Measurements from ENCODE around the gene ADD3. TPM values are rescaled to one million over a fixed set of nuclear protein-coding genes. Genes with fewer than 3 reads are reported as not detected.
A peak's percentile ranks its signal among the peaks of the same experiment; 100 is the strongest.

The ADD3 gene
- total RNA-seq, 2 experiments from 2014 or later, result 44.0 to 52.5 TPM

DNA sequence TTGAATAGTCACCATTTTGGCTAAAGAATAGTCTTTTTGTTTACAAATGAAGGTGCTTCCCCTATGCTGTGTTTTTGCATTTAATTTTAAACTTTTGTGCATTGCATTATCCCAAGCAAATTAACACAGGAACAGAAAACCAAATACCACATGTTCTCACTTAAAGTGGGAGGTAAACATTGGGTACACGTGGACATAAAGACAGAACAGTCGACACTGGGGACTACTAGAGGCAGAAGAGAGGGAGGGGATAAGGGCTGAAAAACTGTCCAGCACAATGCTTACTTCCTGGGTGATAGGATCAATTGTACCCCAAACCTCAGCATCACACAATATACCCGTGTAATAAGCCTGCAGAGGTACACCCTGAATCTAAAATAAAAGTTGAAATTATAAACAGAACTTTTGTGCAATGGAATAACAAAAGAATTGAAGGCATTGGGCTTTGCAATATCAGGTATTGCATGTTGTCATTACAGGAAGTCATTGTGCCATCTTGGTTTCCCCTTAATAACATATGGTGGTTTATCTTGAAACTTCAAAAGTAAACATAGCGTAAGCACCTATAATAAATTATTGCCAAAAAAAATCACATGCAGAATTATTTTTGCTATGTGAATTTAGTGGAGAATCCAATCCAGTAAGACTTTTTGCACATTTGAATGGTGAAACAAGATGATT lies 16.1 kb downstream of the ADD3 start:
- Mint-ChIP-seq H3K36me3 (peaks cover 6% of the 10 kb centered on the region), H3K9me3 (peaks cover 2% of the 10 kb centered on the region), H3K4me3 (no peak overlapping the region), H3K4me1 (peaks cover 50% of the 10 kb centered on the region), H3K27ac (no peak overlapping the region), H3K27me3 (no peaks in the 10 kb centered on the region)
- DNase-seq, result no peak

DNA sequence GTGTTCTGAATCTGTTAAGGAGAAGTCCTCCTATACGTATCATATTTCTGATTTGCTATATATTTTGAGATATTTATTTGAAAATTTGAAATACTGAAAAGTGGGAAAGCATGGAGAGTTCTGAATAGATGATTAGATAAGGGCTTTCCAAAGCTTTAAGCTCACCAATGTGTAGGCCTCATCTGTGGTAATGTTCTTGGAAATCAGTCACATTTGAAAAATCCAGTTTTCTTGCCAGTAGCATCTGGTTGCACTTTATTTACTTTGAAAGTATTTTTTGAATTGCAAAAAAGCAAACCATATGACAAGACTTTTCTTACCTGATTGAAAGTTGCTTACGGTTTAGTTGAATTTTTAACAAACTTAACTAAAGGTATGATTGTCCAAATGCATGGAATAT lies 21.7 kb downstream of the ADD3 start:
- no peaks in the 10 kb centered on the region for H3K9me3 Mint-ChIP-seq

DNA sequence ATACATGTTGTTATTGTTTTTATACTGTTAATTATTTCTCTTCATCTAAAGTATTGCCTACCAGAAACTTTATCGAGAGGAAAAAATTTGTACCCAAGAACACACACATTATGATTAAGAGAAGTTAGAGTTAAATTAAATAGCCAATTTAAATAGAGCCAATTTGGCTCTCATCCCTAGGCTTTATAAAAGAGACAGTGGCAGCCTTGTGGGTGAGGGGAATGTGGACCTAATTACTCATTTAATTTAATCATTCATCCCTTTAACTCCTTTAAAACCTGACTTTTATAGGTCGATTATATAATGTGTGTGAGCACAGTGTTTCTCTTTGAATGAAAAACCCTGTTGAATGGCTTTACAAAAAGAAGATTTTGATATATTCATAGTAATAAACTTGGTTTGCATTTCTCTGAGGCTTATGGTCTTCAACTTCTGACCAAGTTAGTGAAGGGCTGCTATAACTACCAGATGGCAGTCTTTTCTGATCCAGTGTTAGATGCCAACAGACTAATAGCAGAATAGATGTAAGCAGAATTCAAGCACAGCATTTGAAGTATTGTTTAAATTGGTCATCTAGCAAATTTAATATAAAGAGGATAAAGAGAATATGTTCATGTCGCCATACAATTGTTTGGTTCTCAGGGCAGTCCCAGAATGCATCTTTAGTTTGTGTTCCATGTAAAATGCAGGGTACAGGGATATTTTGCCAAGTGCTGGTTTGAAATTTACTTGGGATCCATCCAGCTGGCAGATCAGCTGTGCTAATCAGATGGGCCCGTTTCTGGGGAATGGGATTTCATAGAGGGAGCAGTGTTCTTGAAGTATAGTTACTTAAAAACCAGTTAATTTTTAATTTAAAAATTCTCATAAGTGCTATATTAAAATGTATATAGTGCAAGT lies 25.3 kb downstream of the ADD3 start:
- H3K9me3 Mint-ChIP-seq, result peaks cover 2% of the 10 kb centered on the region
- H3K36me3 Mint-ChIP-seq, result peaks cover 17% of the 10 kb centered on the region
- peaks cover 63% of the 10 kb centered on the region for H3K4me1 Mint-ChIP-seq
- no peaks in the 10 kb centered on the region for H3K27me3 Mint-ChIP-seq
- no peak overlapping the region for H3K27ac Mint-ChIP-seq
- no peak for DNase-seq
- H3K4me3 Mint-ChIP-seq, result no peak overlapping the region

More for the DNA sequence above, 21.7 kb downstream of the ADD3 start:
- DNase-seq, result no peak
- Mint-ChIP-seq H3K27me3 (no peaks in the 10 kb centered on the region), H3K27ac (no peak overlapping the region), H3K4me3 (no peak overlapping the region), H3K36me3 (peaks cover 4% of the 10 kb centered on the region), H3K4me1 (peaks cover 56% of the 10 kb centered on the region)

DNA sequence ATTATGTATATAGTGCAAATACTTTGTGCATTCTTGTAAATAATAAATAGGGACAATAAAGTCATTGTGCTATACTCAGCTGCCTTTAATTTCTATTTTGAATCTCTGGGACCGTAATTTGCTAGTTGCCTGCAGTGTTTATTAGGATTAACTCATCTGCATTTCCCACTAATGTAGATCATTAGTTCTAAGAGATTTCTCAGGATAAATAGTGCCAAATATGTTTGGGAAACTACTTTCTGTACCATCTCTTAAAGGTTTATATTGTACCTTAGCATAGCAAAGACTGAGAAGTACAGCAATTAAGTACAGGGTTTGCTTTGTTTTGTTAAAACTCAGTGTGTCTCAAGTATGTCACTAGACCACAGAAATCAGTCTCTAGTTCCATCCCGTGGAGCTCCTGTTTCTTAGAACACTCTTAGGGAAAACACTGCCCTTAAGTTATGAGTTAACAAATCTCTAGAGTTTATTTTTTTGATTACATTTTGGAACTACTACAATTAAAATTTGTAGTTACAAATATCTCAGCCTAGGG lies 26.0 kb downstream of the ADD3 start:
- peaks cover 64% of the 10 kb centered on the region for H3K4me1 Mint-ChIP-seq
- H3K27me3 Mint-ChIP-seq, result no peaks in the 10 kb centered on the region
- H3K4me3 Mint-ChIP-seq, result no peak overlapping the region
- peaks cover 2% of the 10 kb centered on the region for H3K9me3 Mint-ChIP-seq
- peaks cover 17% of the 10 kb centered on the region for H3K36me3 Mint-ChIP-seq
- H3K27ac Mint-ChIP-seq, result no peak overlapping the region
- no peak for DNase-seq

DNA sequence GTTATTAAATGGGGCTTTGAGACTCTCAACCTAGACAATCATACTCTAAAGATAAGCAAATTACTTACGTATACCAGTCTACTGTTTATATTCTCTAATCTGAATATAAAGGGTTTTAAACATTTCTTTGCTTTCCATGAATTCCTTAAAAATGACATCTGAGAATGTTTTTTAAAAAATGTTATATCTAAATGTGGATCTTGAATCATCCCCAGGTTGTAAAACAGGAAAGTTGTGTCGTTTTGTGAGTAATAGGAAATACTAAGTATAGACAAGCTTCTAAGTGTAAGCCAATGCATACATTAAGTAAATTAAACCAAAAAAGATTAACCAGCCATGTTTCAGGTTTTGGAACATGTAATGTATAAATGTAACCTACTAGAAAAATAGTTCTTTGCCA lies 26.8 kb downstream of the ADD3 start:
- no peak overlapping the region for H3K4me3 Mint-ChIP-seq
- no peaks in the 10 kb centered on the region for H3K27me3 Mint-ChIP-seq
- no peak for DNase-seq
- peaks cover 2% of the 10 kb centered on the region for H3K9me3 Mint-ChIP-seq
- peaks cover 17% of the 10 kb centered on the region for H3K36me3 Mint-ChIP-seq
- H3K4me1 Mint-ChIP-seq, result peaks cover 70% of the 10 kb centered on the region
- no peak overlapping the region for H3K27ac Mint-ChIP-seq

DNA sequence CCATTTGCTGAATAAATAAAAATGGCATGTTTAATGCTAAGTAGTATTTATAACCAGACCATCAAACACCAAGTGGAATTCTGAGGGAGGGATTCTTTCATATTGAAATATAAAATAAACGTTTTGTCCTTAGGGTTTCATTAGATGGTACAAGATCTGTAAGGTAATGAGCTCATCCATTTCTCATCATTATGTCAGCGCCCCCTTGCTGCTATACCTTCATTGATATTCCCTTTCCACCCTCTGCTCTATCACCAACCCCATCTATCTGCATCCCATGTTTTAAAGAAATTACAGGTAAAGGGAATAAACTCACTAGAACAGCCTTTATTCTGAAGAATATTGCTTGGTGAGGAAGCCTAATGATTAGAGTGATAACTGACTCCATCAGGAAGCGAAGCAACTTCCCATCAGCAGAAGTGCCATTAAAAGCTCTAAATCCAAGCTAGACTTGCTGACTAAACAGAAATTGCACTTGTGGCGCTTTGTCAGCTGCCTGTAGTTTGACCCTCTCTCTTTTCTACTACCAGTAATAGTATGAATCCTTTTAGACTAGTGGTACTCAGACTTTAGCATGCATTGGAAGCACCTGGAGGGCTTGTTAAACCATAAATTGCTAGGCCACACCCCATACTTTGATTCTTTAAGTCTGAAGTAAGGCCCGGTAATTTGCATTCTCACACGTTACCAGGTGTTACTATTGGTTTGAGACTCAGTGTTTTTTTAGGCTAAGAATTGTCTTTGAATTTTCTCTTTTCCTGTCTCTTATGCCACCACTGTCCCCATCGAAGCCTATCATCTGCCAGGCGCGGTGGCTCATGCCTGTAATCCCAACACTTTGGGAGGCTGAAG lies 27.5 kb downstream of the ADD3 start:
- peak; percentile 24 for DNase-seq
- no peak overlapping the region for H3K4me3 Mint-ChIP-seq
- peaks cover 17% of the 10 kb centered on the region for H3K36me3 Mint-ChIP-seq
- H3K4me1 Mint-ChIP-seq, result peaks cover 75% of the 10 kb centered on the region
- no peaks in the 10 kb centered on the region for H3K27me3 Mint-ChIP-seq
- H3K27ac Mint-ChIP-seq, result peak overlapping the region; percentile 64
- H3K9me3 Mint-ChIP-seq, result peaks cover 2% of the 10 kb centered on the region

DNA sequence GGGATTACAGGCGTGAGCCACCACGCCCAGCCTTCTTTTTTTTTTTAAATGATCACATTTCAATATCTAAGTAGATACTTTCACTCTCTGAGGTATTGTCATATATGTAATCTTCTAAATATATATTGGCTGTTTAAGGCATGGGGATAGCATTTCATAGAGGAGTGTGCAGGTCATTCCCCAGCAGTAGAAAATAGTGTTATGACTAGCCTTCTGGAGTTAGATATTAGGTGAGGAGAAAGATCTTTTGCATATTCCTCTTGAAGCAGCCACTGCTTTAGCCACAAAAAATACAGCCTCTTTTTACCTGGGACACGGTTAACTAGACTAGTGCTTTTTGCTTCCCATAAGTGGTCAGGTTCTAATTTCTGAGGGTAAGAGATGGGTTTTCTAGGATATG lies 28.9 kb downstream of the ADD3 start:
- Mint-ChIP-seq H3K36me3 (peaks cover 17% of the 10 kb centered on the region), H3K4me3 (no peak overlapping the region), H3K9me3 (peaks cover 2% of the 10 kb centered on the region), H3K27ac (peak overlapping the region; percentile 42), H3K27me3 (no peaks in the 10 kb centered on the region), H3K4me1 (peaks cover 76% of the 10 kb centered on the region)
- no peak for DNase-seq

DNA sequence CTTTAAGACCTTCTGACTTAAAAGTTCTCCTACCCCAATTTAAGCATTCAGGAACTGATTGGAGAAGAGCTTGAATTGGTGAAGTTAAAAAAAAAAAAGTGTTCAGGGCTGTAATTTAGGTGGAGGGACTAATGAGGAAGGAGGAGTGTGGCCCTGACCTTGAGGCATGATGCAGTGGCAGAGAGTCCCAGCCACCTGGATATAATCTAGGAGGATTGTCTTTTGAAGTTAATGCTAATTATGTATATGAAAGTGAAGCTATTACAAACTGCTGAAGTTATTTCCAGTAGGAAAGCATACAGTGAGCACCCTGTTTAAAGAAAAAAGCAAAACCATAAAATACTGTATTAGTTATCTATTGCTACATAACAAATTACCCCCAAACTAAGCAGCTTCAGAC lies 31.5 kb downstream of the ADD3 start:
- DNase-seq, result no peak
- Mint-ChIP-seq H3K9me3 (peaks cover 8% of the 10 kb centered on the region), H3K4me1 (peaks cover 71% of the 10 kb centered on the region), H3K4me3 (no peak overlapping the region), H3K27me3 (no peaks in the 10 kb centered on the region), H3K36me3 (peaks cover 27% of the 10 kb centered on the region), H3K27ac (peak overlapping the region; percentile 11)

DNA sequence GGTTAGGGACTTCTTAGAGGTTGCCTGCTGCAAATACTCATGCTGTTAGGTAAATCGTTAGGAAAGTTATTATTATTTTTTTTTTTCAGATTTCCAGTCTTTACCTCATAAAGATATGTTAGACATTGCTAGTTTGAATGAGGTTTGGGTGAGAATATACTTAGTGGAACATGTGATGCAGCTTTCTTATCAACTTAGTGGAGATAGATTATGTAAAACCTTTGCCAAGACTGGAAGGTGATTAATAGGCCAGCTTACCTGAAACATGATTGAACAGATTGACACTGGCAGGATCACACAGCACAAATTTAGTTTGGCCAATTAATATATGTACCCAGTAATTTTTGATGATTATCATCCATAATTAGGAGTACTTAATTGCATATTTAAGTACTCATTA lies 32.3 kb downstream of the ADD3 start:
- no peak overlapping the region for H3K27ac Mint-ChIP-seq
- no peak overlapping the region for H3K4me3 Mint-ChIP-seq
- peaks cover 35% of the 10 kb centered on the region for H3K36me3 Mint-ChIP-seq
- no peaks in the 10 kb centered on the region for H3K27me3 Mint-ChIP-seq
- no peak for DNase-seq
- peaks cover 71% of the 10 kb centered on the region for H3K4me1 Mint-ChIP-seq
- H3K9me3 Mint-ChIP-seq, result peaks cover 10% of the 10 kb centered on the region

DNA sequence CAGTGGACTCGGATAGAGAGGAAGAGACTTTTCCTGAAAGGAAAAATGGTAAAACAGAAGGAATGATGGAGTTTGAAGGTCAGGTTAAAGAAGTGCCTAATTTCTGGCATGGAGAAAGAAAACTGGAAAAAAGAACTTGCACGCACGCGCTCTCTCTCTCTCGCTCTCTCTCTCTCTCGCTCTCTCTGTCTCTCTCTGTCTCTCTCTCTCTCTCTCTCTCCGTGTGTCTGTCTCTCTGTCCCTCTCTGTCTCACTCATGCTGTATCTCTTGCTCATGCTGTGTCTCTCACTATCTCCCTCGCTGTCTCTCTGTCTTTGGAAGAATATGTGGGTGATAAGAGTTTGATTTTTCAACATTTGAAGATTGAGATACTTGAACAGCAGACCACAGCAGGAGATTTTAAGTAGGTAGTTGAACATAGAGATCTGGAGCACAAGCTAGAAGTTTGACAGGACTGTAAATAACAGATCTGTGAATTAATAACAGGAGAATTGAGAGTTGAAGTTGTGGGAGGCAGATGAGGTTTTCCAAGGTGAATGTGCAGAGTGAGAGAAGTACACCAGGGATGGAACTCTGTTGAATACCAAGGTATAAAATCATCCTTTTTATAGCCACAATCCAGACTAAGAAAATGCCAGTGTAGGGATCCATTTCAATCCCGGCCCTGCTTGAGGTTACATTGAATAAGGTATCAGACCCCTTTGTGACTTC lies 33.1 kb downstream of the ADD3 start:
- Mint-ChIP-seq H3K36me3 (peaks cover 27% of the 10 kb centered on the region), H3K27ac (no peak overlapping the region), H3K9me3 (peaks cover 8% of the 10 kb centered on the region), H3K27me3 (no peaks in the 10 kb centered on the region), H3K4me1 (peaks cover 66% of the 10 kb centered on the region), H3K4me3 (no peak overlapping the region)
- no peak for DNase-seq

DNA sequence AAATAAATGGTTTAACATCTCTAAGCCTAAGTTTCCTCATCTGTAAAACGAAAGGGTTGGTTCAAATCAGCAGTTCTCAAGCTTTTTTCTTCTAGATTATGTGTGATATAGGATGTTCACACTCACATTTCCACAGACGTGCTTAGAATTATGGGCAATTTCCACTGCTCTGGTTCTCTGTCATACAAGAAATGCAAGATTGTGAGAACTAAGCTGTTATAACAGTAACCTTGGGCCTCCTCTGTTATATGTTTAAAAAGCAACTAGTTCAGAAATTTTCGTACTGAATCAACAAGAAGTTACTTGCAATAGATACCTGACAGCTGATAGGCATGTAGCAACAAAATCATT lies 33.7 kb downstream of the ADD3 start:
- H3K4me3 Mint-ChIP-seq, result no peak overlapping the region
- peaks cover 23% of the 10 kb centered on the region for H3K36me3 Mint-ChIP-seq
- no peaks in the 10 kb centered on the region for H3K27me3 Mint-ChIP-seq
- no peak for DNase-seq
- H3K9me3 Mint-ChIP-seq, result peaks cover 8% of the 10 kb centered on the region
- peaks cover 63% of the 10 kb centered on the region for H3K4me1 Mint-ChIP-seq
- H3K27ac Mint-ChIP-seq, result no peak overlapping the region

DNA sequence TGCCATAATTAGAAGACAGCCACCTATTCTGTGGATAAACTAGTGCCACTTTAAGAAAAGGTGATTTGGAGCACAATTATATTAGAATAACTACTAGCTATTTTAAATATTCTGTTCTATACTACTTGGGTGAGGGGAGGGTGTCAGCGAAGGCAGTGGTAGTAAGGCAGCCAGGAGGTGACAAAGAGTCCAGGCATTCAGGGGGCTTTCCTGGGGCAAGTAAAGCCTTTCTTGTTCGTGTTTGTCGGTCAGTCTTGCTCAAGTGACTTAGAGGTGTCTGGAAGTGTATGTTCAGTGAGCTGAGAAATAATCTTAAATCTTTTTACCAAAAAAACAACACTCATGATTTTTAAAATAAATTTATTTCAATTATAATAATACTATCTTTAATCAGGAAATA lies 34.4 kb downstream of the ADD3 start:
- H3K27ac Mint-ChIP-seq, result no peak overlapping the region
- no peaks in the 10 kb centered on the region for H3K27me3 Mint-ChIP-seq
- peaks cover 8% of the 10 kb centered on the region for H3K9me3 Mint-ChIP-seq
- no peak overlapping the region for H3K4me3 Mint-ChIP-seq
- peaks cover 55% of the 10 kb centered on the region for H3K4me1 Mint-ChIP-seq
- no peak for DNase-seq
- peaks cover 25% of the 10 kb centered on the region for H3K36me3 Mint-ChIP-seq

DNA sequence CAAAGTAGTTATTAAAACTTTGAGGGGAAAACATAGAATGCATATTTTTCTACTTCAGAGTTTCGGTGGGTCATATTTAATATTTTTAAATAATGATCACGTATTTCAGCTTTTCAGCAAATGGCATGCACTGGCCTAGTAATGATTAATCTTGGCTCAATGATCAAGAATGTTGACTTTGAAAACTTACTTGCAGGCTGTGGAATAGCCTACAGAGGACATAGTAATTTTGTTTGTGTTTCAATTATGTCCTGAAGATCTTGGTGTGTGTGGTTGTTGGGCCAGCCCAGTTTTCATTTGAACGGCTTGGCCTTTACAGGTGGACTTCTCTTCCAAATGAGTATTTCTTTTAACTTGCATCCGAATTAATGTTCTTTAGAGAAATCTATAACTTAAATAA lies 35.1 kb downstream of the ADD3 start:
- peaks cover 13% of the 10 kb centered on the region for H3K9me3 Mint-ChIP-seq
- H3K27me3 Mint-ChIP-seq, result no peaks in the 10 kb centered on the region
- no peak overlapping the region for H3K4me3 Mint-ChIP-seq
- DNase-seq, result no peak
- H3K36me3 Mint-ChIP-seq, result peaks cover 30% of the 10 kb centered on the region
- no peak overlapping the region for H3K27ac Mint-ChIP-seq
- H3K4me1 Mint-ChIP-seq, result peaks cover 54% of the 10 kb centered on the region

DNA sequence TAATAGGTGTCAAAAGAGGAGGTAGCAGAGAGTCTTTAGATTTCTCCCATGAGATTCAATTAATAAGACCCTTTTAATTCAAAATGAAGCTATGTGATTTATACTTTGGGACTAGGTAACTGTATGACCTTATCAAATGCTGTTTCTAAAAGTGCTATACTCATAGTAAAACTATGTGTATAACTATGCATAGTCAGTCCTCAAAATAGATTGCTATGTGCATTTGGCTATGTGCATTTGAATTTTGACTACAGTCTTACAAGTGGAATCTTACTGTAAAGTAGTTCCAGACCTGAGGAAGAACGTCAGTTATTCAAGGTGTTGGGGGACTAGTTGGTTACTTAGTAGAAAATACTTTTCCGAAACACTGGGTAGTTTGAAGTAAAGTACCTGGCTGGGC lies 36.9 kb downstream of the ADD3 start:
- no peaks in the 10 kb centered on the region for H3K27me3 Mint-ChIP-seq
- peaks cover 47% of the 10 kb centered on the region for H3K36me3 Mint-ChIP-seq
- peaks cover 42% of the 10 kb centered on the region for H3K4me1 Mint-ChIP-seq
- no peak for DNase-seq
- H3K9me3 Mint-ChIP-seq, result peaks cover 25% of the 10 kb centered on the region
- no peak overlapping the region for H3K4me3 Mint-ChIP-seq
- H3K27ac Mint-ChIP-seq, result peak overlapping the region; percentile 22

All from activated naive CD8-positive, alpha-beta T cell treated with anti-CD3 and anti-CD28 coated beads for 36 hours (primary cell).